Activated gamma-delta T cell treated with anti-CD3 and anti-CD28 coated beads, Interleukin-2, amount 50 U/mL, for 16 hours (primary cell): ENCODE measurements around the gene OR6A2.
A peak's percentile ranks its signal among the peaks of the same experiment; 100 is the strongest.

Experiments used
- DNase-seq: peaks from one replicate; pipeline ENCODE4 v3.0.0-alpha.2; 2020; ENCODE audit warnings: low read depth

The OR6A2 gene

GRCh38 chr11:6755953-6756347 lies 43.5 kb downstream of the OR6A2 start:
- DNase-seq: no peak

GRCh38 chr11:6755303-6755952 lies 44.1 kb downstream of the OR6A2 start:
- DNase-seq: no peak

GRCh38 chr11:6747097-6747668 lies 52.3 kb downstream of the OR6A2 start:
- no peak for DNase-seq

- no peak for DNase-seq
Measured at GRCh38 chr11:6746626-6747025, 52.9 kb downstream of the OR6A2 start.

- peak; percentile 19 for DNase-seq
Measured at GRCh38 chr11:6746086-6746618, 53.3 kb downstream of the OR6A2 start.

- DNase-seq: no peak
Measured at GRCh38 chr11:6745465-6746015, 53.9 kb downstream of the OR6A2 start.

GRCh38 chr11:6745018-6745417 lies 54.5 kb downstream of the OR6A2 start:
- DNase-seq: no peak

GRCh38 chr11:6742260-6742659 lies 57.2 kb downstream of the OR6A2 start:
- no peak for DNase-seq
